Bronchial epithelial cell (primary cell): ENCODE results near the gene CMIP. TPM values are rescaled to one million over a fixed set of nuclear protein-coding genes. Genes with fewer than 3 reads are reported as not detected.

ENCODE experiments used
- DNase-seq: peaks from one replicate; pipeline ENCODE4 v3.0.0-alpha.2; 2010; ENCODE audit warnings: low read depth
- FAIRE-seq: peaks from 2 replicates; lab custom pipeline; 2011; peaks lifted over from hg19 to GRCh38; lab: Jason Lieb, UNC
- H3K27me3 ChIP-seq: 2 replicates; pipeline ENCODE4 v1.5.1; 2011; ENCODE audit warnings: low read length; ENCODE audit not compliant: control insufficient read depth, insufficient read depth
- H3K36me3 ChIP-seq: 2 replicates; pipeline ENCODE4 v1.5.1; 2011; ENCODE audit warnings: low read length; ENCODE audit not compliant: control insufficient read depth, insufficient read depth
- H3K4me3 ChIP-seq: 2 replicates; pipeline ENCODE4 v1.5.1; 2011; ENCODE audit warnings: mild to moderate bottlenecking, low read depth, low read length, control low read depth
- CTCF ChIP-seq: IDR thresholded peaks from 2 replicates; pipeline ENCODE4 v1.5.1; 2011; ENCODE audit warnings: mild to moderate bottlenecking, moderate library complexity, low read length, control low read depth, inconsistent platforms; ENCODE audit not compliant: insufficient read depth, severe bottlenecking
- total RNA-seq: library from RNA; depleted of rRNA; stranded (reverse); fragments of >200 nt; gene quantifications from 2 replicates; pipeline ENCODE4 v1.2.1, GENCODE V29; 2014

Gene CMIP
- total RNA-seq, 1 donor from 2014 or later, result 21.1 TPM

DNA sequence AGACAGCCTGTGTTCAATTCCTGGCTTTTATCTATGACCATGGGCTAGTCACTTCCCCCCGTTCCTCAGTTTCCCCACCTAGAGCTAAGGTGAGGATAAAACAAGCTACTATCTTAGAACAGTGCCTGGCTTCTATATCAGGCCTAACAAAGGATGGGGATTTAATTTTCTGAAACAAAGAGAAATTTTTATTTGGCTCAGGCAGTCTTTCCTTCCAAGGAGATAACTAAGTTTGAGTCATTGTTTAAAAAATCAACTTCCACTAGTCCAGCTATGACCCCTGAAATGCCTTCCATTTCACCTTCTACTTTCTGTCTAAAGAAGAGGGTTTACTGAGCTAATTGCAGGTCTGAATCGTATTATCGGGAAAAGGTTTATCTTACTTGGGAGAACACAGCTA lies 99.0 kb downstream of the CMIP start:
- DNase-seq (no peak), FAIRE-seq (no peak)
- TF ChIP-seq CTCF, result no peak
- Histone ChIP-seq H3K4me3 (no peak overlapping the region), H3K36me3 (peaks cover 5% of the 10 kb centered on the region), H3K27me3 (no peaks in the 10 kb centered on the region)

DNA sequence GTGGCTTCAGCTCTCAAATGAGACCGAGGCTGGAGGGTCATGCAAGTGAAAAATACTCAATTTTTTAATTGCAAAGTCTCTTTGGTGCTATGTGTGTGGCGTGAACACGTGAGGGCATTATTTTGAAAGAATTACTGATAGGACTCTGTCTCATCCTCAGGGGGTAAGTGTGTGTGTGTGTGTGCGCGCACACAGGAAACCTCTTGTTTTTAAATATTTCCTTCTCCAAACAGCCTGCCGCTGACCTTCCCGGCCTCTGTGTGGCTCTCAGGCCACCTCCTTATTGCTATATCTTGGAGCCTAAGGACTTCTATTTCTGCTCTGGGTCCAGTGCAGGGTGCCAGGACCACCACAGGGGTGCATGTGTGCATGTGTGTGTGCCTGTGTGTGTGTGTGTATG lies 99.7 kb downstream of the CMIP start:
- no peak overlapping the region for H3K4me3 ChIP-seq
- no peak for TF ChIP-seq CTCF
- FAIRE-seq, result no peak
- no peak for DNase-seq
- H3K36me3 ChIP-seq, result peaks cover 7% of the 10 kb centered on the region
- H3K27me3 ChIP-seq, result no peaks in the 10 kb centered on the region

GRCh38 chr16:81544700-81545271 lies 100.2 kb downstream of the CMIP start:
- peaks cover 6% of the 10 kb centered on the region for H3K36me3 ChIP-seq
- H3K4me3 ChIP-seq, result no peak overlapping the region
- no peak for TF ChIP-seq CTCF
- no peaks in the 10 kb centered on the region for H3K27me3 ChIP-seq
- DNase-seq, result no peak
- no peak for FAIRE-seq

DNA sequence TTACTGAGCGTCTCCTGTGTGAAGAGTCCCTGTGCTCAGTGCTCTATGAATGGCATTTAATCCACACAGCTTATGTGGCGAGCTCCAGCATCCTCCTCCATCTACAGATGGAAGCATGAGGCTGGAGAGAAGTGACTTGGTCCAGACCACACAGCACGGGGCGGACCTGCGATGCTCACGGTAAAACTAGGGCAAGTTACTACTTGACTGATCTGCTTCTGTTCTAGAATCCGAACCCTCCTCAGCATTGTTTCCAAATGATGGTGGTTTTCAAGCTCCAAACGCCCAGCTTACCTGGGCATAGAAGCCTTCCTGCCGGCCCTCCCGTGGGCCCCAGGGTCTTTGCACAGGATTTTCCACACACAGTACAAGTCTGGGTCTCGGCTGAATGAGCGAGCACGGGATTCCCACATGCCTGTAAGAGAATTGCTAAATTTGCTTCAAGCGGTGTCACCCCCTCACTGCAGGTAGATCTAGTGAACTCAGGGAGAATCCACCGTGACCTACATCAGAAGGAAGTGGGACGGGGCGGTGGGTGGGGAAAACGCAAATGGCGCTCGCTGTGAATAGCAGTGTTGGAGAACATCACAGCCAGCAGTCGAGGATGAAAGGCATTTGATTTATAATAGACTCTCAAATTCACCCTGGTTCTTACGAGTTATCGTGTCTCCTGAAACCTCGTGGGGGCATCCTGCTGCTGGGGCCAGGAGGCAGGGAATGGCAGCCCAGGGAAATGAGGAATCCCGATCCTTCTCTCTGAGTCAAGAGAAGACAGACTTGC lies 101.1 kb downstream of the CMIP start:
- peaks cover 4% of the 10 kb centered on the region for H3K36me3 ChIP-seq
- no peaks in the 10 kb centered on the region for H3K27me3 ChIP-seq
- FAIRE-seq (no peak), DNase-seq (peak; percentile 64)
- no peak for TF ChIP-seq CTCF
- no peak overlapping the region for H3K4me3 ChIP-seq

- no peak for TF ChIP-seq CTCF
These were observed 102.2 kb downstream of the CMIP start for GRCh38 chr16:81546781-81547180.

More at GRCh38 chr16:81546781-81547180, 102.2 kb downstream of the CMIP start:
- Histone ChIP-seq H3K4me3 (no peak overlapping the region), H3K36me3 (peaks cover 4% of the 10 kb centered on the region), H3K27me3 (no peaks in the 10 kb centered on the region)
- DNase-seq, result no peak
- no peak for FAIRE-seq
